ENCODE results near the gene BAG5. TPM values are rescaled to one million over a fixed set of nuclear protein-coding genes. Genes with fewer than 3 reads are reported as not detected.

BAG5 gene
- total and polyA plus RNA-seq, 8 donors = 22.7 to 32.1 (median 25.9) TPM

- intact Hi-C loops (cut with DNase I) = no loop called here
- Histone ChIP-seq H3K4me1 (peaks cover 9 to 21% of the 10 kb centered on the region in 2 donors), H3K4me3 (peak overlapping the region in 1 of 2 donors; percentile 19), H3K27ac (no peak overlapping the region), H3K36me3 (no peaks in the 10 kb centered on the region), H3K27me3 (peaks cover 0 to 24% of the 10 kb centered on the region in 2 donors), H3K9me3 (peaks cover 5 to 16% of the 10 kb centered on the region in 2 donors)
- no peak for TF ChIP-seq CTCF (IDR thresholded peaks at IDR 0.05)
- DNase-seq = peak; percentile 81 to 93 (median 84)
- ATAC-seq = peak; percentile 90
Observed at GRCh38 chr14:103606963-103607668, 44.7 kb upstream of the BAG5 start.

- no peaks in the 10 kb centered on the region for H3K36me3 ChIP-seq
- no peak overlapping the region for H3K27ac ChIP-seq
- H3K4me1 ChIP-seq = peaks cover 9 to 21% of the 10 kb centered on the region in 2 donors
- H3K4me3 ChIP-seq = no peak overlapping the region
- intact Hi-C loops (cut with DNase I) = no loop called here
- H3K27me3 ChIP-seq = peaks cover 0 to 24% of the 10 kb centered on the region in 2 donors
- no peak for TF ChIP-seq CTCF (IDR thresholded peaks at IDR 0.05)
- H3K9me3 ChIP-seq = no peaks in the 10 kb centered on the region
- no peak for DNase-seq
- ATAC-seq = no peak
Observed at GRCh38 chr14:103604620-103605019, 42.2 kb upstream of the BAG5 start.

GRCh38 chr14:103600503-103600902 lies 38.0 kb upstream of the BAG5 start:
- no peaks in the 10 kb centered on the region for H3K36me3 ChIP-seq
- no peak overlapping the region for H3K4me3 ChIP-seq
- TF ChIP-seq CTCF (IDR thresholded peaks at IDR 0.05) = no peak
- no peaks in the 10 kb centered on the region for H3K27me3 ChIP-seq
- ATAC-seq (no peak), DNase-seq (no peak)
- intact Hi-C loops (cut with DNase I) = no loop called here
- H3K27ac ChIP-seq = no peak overlapping the region
- no peaks in the 10 kb centered on the region for H3K4me1 ChIP-seq
- H3K9me3 ChIP-seq = no peaks in the 10 kb centered on the region

GRCh38 chr14:103597623-103598377 lies 35.3 kb upstream of the BAG5 start:
- no peaks in the 10 kb centered on the region for H3K4me1 ChIP-seq

More at GRCh38 chr14:103597623-103598377, 35.3 kb upstream of the BAG5 start:
- no peaks in the 10 kb centered on the region for H3K27me3 ChIP-seq
- ATAC-seq (peak; percentile 73), DNase-seq (no peak)
- H3K9me3 ChIP-seq = no peaks in the 10 kb centered on the region
- intact Hi-C loops (cut with DNase I) = no loop called here
- TF ChIP-seq CTCF (IDR thresholded peaks at IDR 0.05) = no peak
- no peaks in the 10 kb centered on the region for H3K36me3 ChIP-seq
- no peak overlapping the region for H3K4me3 ChIP-seq
- H3K27ac ChIP-seq = no peak overlapping the region
